Uterus (tissue), 2 donors: ENCODE measurements around the gene PBX1.

Experiments used
- CTCF ChIP-seq, 4 experiments: fragments of 200-600 bp in 2 of 4; fragments of 450-650 bp in 2 of 4; sonication (generic) in 2 of 4; IDR thresholded peaks; one replicate each; pipeline ENCODE4 v1.5.1; 2016 to 2019; ENCODE audit warnings: antibody characterized with exemption in 4 of 4, mild to moderate bottlenecking in 2 of 4, moderate library complexity in 1 of 4
- POLR2A ChIP-seq, 2 donors: fragments of 450-650 bp; IDR thresholded peaks; one replicate each; pipeline ENCODE4 v1.6.1; 2016; ENCODE audit warnings: antibody characterized with exemption in 2 of 2, mild to moderate bottlenecking in 1 of 2, moderate library complexity in 1 of 2

- TF ChIP-seq CTCF (IDR thresholded peaks at IDR 0.05) (no peak), POLR2A (IDR thresholded peaks at IDR 0.05) (no peak)
Observed at GRCh38 chr1:164779376-164779775, 220.4 kb downstream of the PBX1 start.
